RWPE2 (cell line): ENCODE measurements around the gene SHQ1.
A peak's percentile ranks its signal among the peaks of the same experiment; 100 is the strongest.

Experiments used
- ATAC-seq: fragments of 200-7000 bp; cut with Tn5 transposase; 3 replicates; pipeline ENCODE4 v1.9.1; 2021; ENCODE audit warnings: low read depth
- DNase-seq: peaks from one replicate; pipeline ENCODE4 v3.0.0-alpha.2; 2020; ENCODE audit warnings: low spot score
- H3K27ac ChIP-seq: fragments of 450-650 bp; 2 replicates; pipeline ENCODE4 v1.5.1; 2017; ENCODE audit warnings: mild to moderate bottlenecking; ENCODE audit not compliant: poor library complexity, severe bottlenecking
- H3K27me3 ChIP-seq: fragments of 250-450 bp; sonication (Bioruptor Pico); 2 replicates; pipeline ENCODE4 v1.5.1; 2021; ENCODE audit warnings: mild to moderate bottlenecking, moderate library complexity; ENCODE audit not compliant: insufficient read depth, poor library complexity, severe bottlenecking
- H3K36me3 ChIP-seq: fragments of 250-450 bp; sonication (Bioruptor Pico); 2 replicates; pipeline ENCODE4 v1.5.1; 2020; ENCODE audit warnings: low read depth, mild to moderate bottlenecking, moderate library complexity
- H3K4me1 ChIP-seq: fragments of 250-450 bp; sonication (Bioruptor Pico); 2 replicates; pipeline ENCODE4 v1.5.1; 2021; ENCODE audit warnings: mild to moderate bottlenecking, moderate library complexity; ENCODE audit not compliant: insufficient read depth, poor library complexity, severe bottlenecking
- H3K4me3 ChIP-seq: fragments of 250-450 bp; sonication (Bioruptor Pico); 2 replicates; pipeline ENCODE4 v1.5.1; 2021; ENCODE audit warnings: mild to moderate bottlenecking, moderate library complexity; ENCODE audit not compliant: severe bottlenecking
- H3K9me3 ChIP-seq: fragments of 250-450 bp; sonication (Bioruptor Pico); 2 replicates; pipeline ENCODE4 v1.5.1; 2021; ENCODE audit warnings: mild to moderate bottlenecking, moderate library complexity; ENCODE audit not compliant: severe bottlenecking
- CTCF ChIP-seq: fragments of 450-650 bp; IDR thresholded peaks from one replicate; pipeline ENCODE4 v1.5.1; 2017; ENCODE audit warnings: mild to moderate bottlenecking, moderate library complexity; ENCODE audit not compliant: poor library complexity, severe bottlenecking

SHQ1 gene

GRCh38 chr3:72746430-72747411 is 101.5 kb downstream of the SHQ1 start:
- ATAC-seq (no peak), DNase-seq (no peak)
- no peak overlapping the region for H3K4me3 ChIP-seq
- no peaks in the 10 kb centered on the region for H3K27me3 ChIP-seq
- no peaks in the 10 kb centered on the region for H3K9me3 ChIP-seq
- no peaks in the 10 kb centered on the region for H3K36me3 ChIP-seq
- TF ChIP-seq CTCF, result no peak
- H3K27ac ChIP-seq, result no peak overlapping the region
- no peaks in the 10 kb centered on the region for H3K4me1 ChIP-seq

GRCh38 chr3:72745146-72745999 is 102.9 kb downstream of the SHQ1 start:
- 0 out of 3 replicates have a peak, but pooled peaks have one; percentile 36 for ATAC-seq
- H3K27me3 ChIP-seq, result no peaks in the 10 kb centered on the region
- no peak for TF ChIP-seq CTCF
- no peak overlapping the region for H3K27ac ChIP-seq
- no peaks in the 10 kb centered on the region for H3K9me3 ChIP-seq
- H3K4me3 ChIP-seq, result no peak overlapping the region
- H3K4me1 ChIP-seq, result no peaks in the 10 kb centered on the region
- no peak for DNase-seq
- H3K36me3 ChIP-seq, result no peaks in the 10 kb centered on the region

- no peak overlapping the region for H3K27ac ChIP-seq
- DNase-seq, result no peak
- H3K4me1 ChIP-seq, result no peaks in the 10 kb centered on the region
- ATAC-seq, result no peak
- no peaks in the 10 kb centered on the region for H3K27me3 ChIP-seq
- H3K36me3 ChIP-seq, result no peaks in the 10 kb centered on the region
- no peak overlapping the region for H3K4me3 ChIP-seq
- H3K9me3 ChIP-seq, result no peaks in the 10 kb centered on the region
- no peak for TF ChIP-seq CTCF
These were observed 103.9 kb downstream of the SHQ1 start for GRCh38 chr3:72744330-72744729.

- no peak for DNase-seq
- Histone ChIP-seq H3K9me3 (no peaks in the 10 kb centered on the region), H3K4me1 (no peaks in the 10 kb centered on the region), H3K27me3 (no peaks in the 10 kb centered on the region), H3K36me3 (no peaks in the 10 kb centered on the region), H3K27ac (no peak overlapping the region), H3K4me3 (no peak overlapping the region)
- no peak for ATAC-seq
- no peak for TF ChIP-seq CTCF
These were observed 108.4 kb downstream of the SHQ1 start for GRCh38 chr3:72739531-72740466.
